K562 (cell line): ENCODE results near the gene IRF2. TPM values are rescaled to one million over a fixed set of nuclear protein-coding genes. Genes with fewer than 3 reads are reported as not detected.

Experiments
- ATAC-seq: fragments of 200-7000 bp; cut with Tn5 transposase; 3 replicates; pipeline ENCODE4 v1.9.1; 2020; ENCODE audit warnings: moderate library complexity
- BruUV-seq: library from RNA; stranded (reverse); fragments of 400-500 nt; replicated peaks from 2 replicates; lab custom pipeline; 2021; lab: Mats Ljungman, UMichigan
- CTCF ChIA-PET: fragments of 300-600 bp; formaldehyde crosslinking; extraction: SDS; loops from one replicate; lab custom pipeline; 2021; ENCODE audit warnings: low intra/inter-chr PET ratio; lab: Yijun Ruan, JAX
- POLR2A ChIA-PET: fragments of 300-600, 350-650 bp; sonication (Branson Sonifier 250); formaldehyde crosslinking; extraction: SDS; loops from one replicate; lab custom pipeline; 2021; ENCODE audit warnings: antibody characterized with exemption, inconsistent platforms; lab: Yijun Ruan, JAX
- DNase-seq, 4 experiments: peaks; one replicate each; pipeline versions ENCODE4 v3.0.0 to v3.0.0-alpha.2; 2011 to 2018; ENCODE audit warnings: low spot score in 3 of 4, mixed read lengths in 3 of 4; ENCODE audit errors: extremely low read depth in 1 of 4
- FAIRE-seq: peaks from 2 replicates; lab custom pipeline; 2011; peaks lifted over from hg19 to GRCh38; lab: Jason Lieb, UNC
- H2AFZ ChIP-seq: 2 replicates; pipeline ENCODE4 v1.6.0; 2011; ENCODE audit warnings: low read depth, low read length, control low read depth, inconsistent platforms
- H3K27ac ChIP-seq: fragments of 200-600 bp; 3 replicates; pipeline ENCODE4 v1.8.0; 2011; ENCODE audit warnings: low read depth, mild to moderate bottlenecking, control low read depth, inconsistent platforms, low read length, moderate library complexity, mixed read lengths; ENCODE audit errors: extremely low read depth
- H3K27me3 ChIP-seq, 2 experiments: fragments of 300-600 bp in 1 of 2; 2 replicates in 1 of 2; 3 replicates in 1 of 2; pipeline versions ENCODE4 v1.6.0 to v1.8.0; 2011; ENCODE audit warnings: inconsistent platforms in 2 of 2, low read length in 2 of 2, mild to moderate bottlenecking in 1 of 2, mixed read lengths in 1 of 2, moderate library complexity in 1 of 2; ENCODE audit not compliant: control insufficient read depth in 2 of 2, insufficient read depth in 2 of 2
- H3K36me3 ChIP-seq: fragments of 300-600 bp; 3 replicates; pipeline ENCODE4 v1.8.0; 2011; ENCODE audit warnings: mild to moderate bottlenecking, low read length, inconsistent platforms; ENCODE audit not compliant: control insufficient read depth, insufficient read depth
- H3K4me1 ChIP-seq, 2 experiments: fragments of 200-600 bp in 1 of 2; replicated peaks in 1 of 2; 2 replicates in 1 of 2; 3 replicates in 1 of 2; pipeline versions ENCODE4 v1.5.1 to v1.8.0; 2011; ENCODE audit warnings: inconsistent platforms in 2 of 2, low read length in 2 of 2, mild to moderate bottlenecking in 1 of 2, mixed read lengths in 1 of 2, moderate library complexity in 1 of 2; ENCODE audit not compliant: control insufficient read depth in 2 of 2, insufficient read depth in 2 of 2
- H3K4me2 ChIP-seq: 2 replicates; pipeline ENCODE4 v1.6.1; 2011; ENCODE audit warnings: low read length, control low read depth, inconsistent platforms, mixed read lengths; ENCODE audit not compliant: insufficient read depth
- H3K4me3 ChIP-seq: fragments of 200-600 bp; sonication (generic), shearing (Covaris generic); 2 replicates; pipeline ENCODE4 v1.5.1; 2016; ENCODE audit warnings: control low read depth, inconsistent platforms
- H3K79me2 ChIP-seq: fragments of 200-600 bp; 3 replicates; pipeline ENCODE4 v1.8.0; 2011; ENCODE audit warnings: low read length, inconsistent platforms; ENCODE audit not compliant: control insufficient read depth, insufficient read depth
- H3K9ac ChIP-seq, 2 experiments: 2 replicates each; pipeline versions ENCODE4 v1.6.0 to v1.6.1; 2011; ENCODE audit warnings: low read depth in 2 of 2, low read length in 2 of 2, control low read depth in 1 of 2, inconsistent platforms in 1 of 2, mild to moderate bottlenecking in 1 of 2, mixed read lengths in 1 of 2; ENCODE audit not compliant: insufficient read depth in 1 of 2
- H3K9me1 ChIP-seq: one replicate; pipeline ENCODE4 v1.6.0; 2011; ENCODE audit warnings: inconsistent platforms, mild to moderate bottlenecking, low read length, moderate library complexity; ENCODE audit not compliant: control insufficient read depth, insufficient read depth
- H3K9me3 ChIP-seq: replicated peaks from 2 replicates; pipeline ENCODE4 v1.5.1; 2011; ENCODE audit warnings: low read depth, low read length, inconsistent platforms; ENCODE audit not compliant: control insufficient read depth, insufficient read depth
- H4K20me1 ChIP-seq: replicated peaks from 2 replicates; pipeline ENCODE4 v1.6.1; 2011; ENCODE audit warnings: low read length, inconsistent platforms, mixed read lengths; ENCODE audit not compliant: control insufficient read depth, insufficient read depth
- CXXC5 ChIP-seq: fragments of 250-450 bp; sonication (Bioruptor Pico); IDR thresholded peaks from 2 replicates; pipeline ENCODE4 v1.8.0; 2022; ENCODE audit warnings: inconsistent platforms, mild to moderate bottlenecking, moderate library complexity
- FOXJ3 ChIP-seq: sonication (generic); formaldehyde crosslinking; IDR thresholded peaks from 2 replicates; pipeline ENCODE4 v1.4.0; 2020; ENCODE audit warnings: mild to moderate bottlenecking, missing genetic modification reagents
- HINFP ChIP-seq: fragments of 450-650 bp; conservative IDR thresholded peaks from 2 replicates; pipeline ENCODE4 v1.6.1; 2016; ENCODE audit warnings: missing genetic modification characterization, low read depth, mild to moderate bottlenecking, control low read depth, missing compliant biosample characterization
- ILK ChIP-seq: fragments of 450-650 bp; IDR thresholded peaks from 2 replicates; pipeline ENCODE4 v1.6.1; 2016; ENCODE audit warnings: missing genetic modification characterization, low read depth, mild to moderate bottlenecking, missing compliant biosample characterization, moderate library complexity, borderline replicate concordance
- MCM5 ChIP-seq: fragments of 450-650 bp; IDR thresholded peaks from 2 replicates; pipeline ENCODE4 v1.6.1; 2016; ENCODE audit warnings: low read depth
- NFRKB ChIP-seq: fragments of 450-650 bp; IDR thresholded peaks from 2 replicates; pipeline ENCODE4 v1.6.1; 2016; ENCODE audit warnings: low read depth
- NRF1 ChIP-seq, 2 experiments: fragments of 450-650 bp; IDR thresholded peaks in 1 of 2; conservative IDR thresholded peaks in 1 of 2; 2 replicates each; pipeline ENCODE4 v1.6.1; 2014; ENCODE audit warnings: mild to moderate bottlenecking in 2 of 2
- OTX1 ChIP-seq: fragments of 450-650 bp; formaldehyde crosslinking; IDR thresholded peaks from 2 replicates; pipeline ENCODE4 v1.4.0; 2022; ENCODE audit warnings: mild to moderate bottlenecking
- RAD51 ChIP-seq: fragments of 450-650 bp; IDR thresholded peaks from 2 replicates; pipeline ENCODE4 v1.7.1; 2016; ENCODE audit warnings: low read depth, mild to moderate bottlenecking, borderline replicate concordance
- SOX6 ChIP-seq: fragments of 450-650 bp; IDR thresholded peaks from 2 replicates; pipeline ENCODE4 v1.6.1; 2014; ENCODE audit warnings: mild to moderate bottlenecking
- TCF3 ChIP-seq: sonication (generic); formaldehyde crosslinking; IDR thresholded peaks from 2 replicates; pipeline ENCODE4 v1.4.0; 2020; ENCODE audit warnings: mild to moderate bottlenecking, missing genetic modification reagents
- TCFL5 ChIP-seq: fragments of 250-450 bp; sonication (Bioruptor Pico); conservative IDR thresholded peaks from 2 replicates; pipeline ENCODE4 v1.6.1; 2021; ENCODE audit warnings: mild to moderate bottlenecking, moderate library complexity, matching md5 sums
- ZBED1 ChIP-seq: IDR thresholded peaks from 2 replicates; pipeline ENCODE4 v1.6.1; 2014
- WGBS: fragments of 100-300 bp; shearing (Covaris generic); methylation state at CpG from one replicate; pipeline ENCODE4 v1.1.6; 2016; ENCODE audit warnings: low coverage, mixed read lengths; ENCODE audit not compliant: insufficient coverage; ENCODE audit errors: missing lambda C conversion rate; 5-methylcytosine and 5-hydroxymethylcytosine counted together
- in situ Hi-C: fragments of 300-500 bp; cut with MboI; formaldehyde crosslinking; loops from 4 replicates; pipeline ENCODE4 v1.15.0; 2018; ENCODE audit warnings: inconsistent platforms, mixed read lengths
- intact Hi-C: fragments of 100-400 bp; cut with micrococcal nuclease; formaldehyde crosslinking; loops from 2 replicates; pipeline ENCODE4 v1.14.2; 2022
- polyA plus RNA-seq, 8 experiments: library from polyadenylated mRNA; depleted of rRNA in 4 of 8; stranded (reverse) in 5 of 8; unstranded in 3 of 8; fragments of >200 nt; fragmentation: Nextera tagmentation in 2 of 8; fragmentation: Illumina TruSeq in 1 of 8; extraction: Ambion mirVana in 2 of 8; extraction: Trizol in 1 of 8; gene quantifications; 2 replicates each; pipeline versions ENCODE4 v1.2.1 to v1.2.3, GENCODE V29; 2011 to 2014; ENCODE audit warnings: inconsistent platforms in 1 of 8, missing spikeins in 1 of 8
- total RNA-seq, 7 experiments: library from RNA; depleted of rRNA in 6 of 7; stranded (reverse); fragments of >200 nt in 6 of 7; fragmentation: Illumina TruSeq in 2 of 7; extraction: Trizol in 2 of 7; gene quantifications; 2 replicates each; pipeline versions ENCODE4 v1.2.1 to v1.2.3, GENCODE V29; 2011 to 2021; ENCODE audit warnings: low replicate concordance in 1 of 7
- TF ChIP-seq, protein P1 (sequence below): fragments of 250-450 bp; sonication (Bioruptor Pico); IDR thresholded peaks from 2 replicates; pipeline ENCODE4 v1.4.0; 2020; ENCODE audit warnings: borderline replicate concordance
- TF ChIP-seq, protein P2 (sequence below), 3 experiments: IDR thresholded peaks in 2 of 3; conservative IDR thresholded peaks in 1 of 3; 2 replicates each; pipeline ENCODE4 v1.5.1; 2011 to 2012; ENCODE audit warnings: low read length in 3 of 3, mild to moderate bottlenecking in 3 of 3, control low read depth in 2 of 3, improper control_type of control experiment in 1 of 3, inconsistent platforms in 1 of 3, low read depth in 1 of 3, mixed read lengths in 1 of 3, moderate library complexity in 1 of 3; ENCODE audit not compliant: insufficient read depth in 2 of 3

IRF2 gene
- total and polyA plus RNA-seq, 9 of the 15 experiments (the other 6 are each of a cell fraction or from before 2014, with no cell fraction given) = 7.1 to 17.1 (median 11.3) TPM

DNA sequence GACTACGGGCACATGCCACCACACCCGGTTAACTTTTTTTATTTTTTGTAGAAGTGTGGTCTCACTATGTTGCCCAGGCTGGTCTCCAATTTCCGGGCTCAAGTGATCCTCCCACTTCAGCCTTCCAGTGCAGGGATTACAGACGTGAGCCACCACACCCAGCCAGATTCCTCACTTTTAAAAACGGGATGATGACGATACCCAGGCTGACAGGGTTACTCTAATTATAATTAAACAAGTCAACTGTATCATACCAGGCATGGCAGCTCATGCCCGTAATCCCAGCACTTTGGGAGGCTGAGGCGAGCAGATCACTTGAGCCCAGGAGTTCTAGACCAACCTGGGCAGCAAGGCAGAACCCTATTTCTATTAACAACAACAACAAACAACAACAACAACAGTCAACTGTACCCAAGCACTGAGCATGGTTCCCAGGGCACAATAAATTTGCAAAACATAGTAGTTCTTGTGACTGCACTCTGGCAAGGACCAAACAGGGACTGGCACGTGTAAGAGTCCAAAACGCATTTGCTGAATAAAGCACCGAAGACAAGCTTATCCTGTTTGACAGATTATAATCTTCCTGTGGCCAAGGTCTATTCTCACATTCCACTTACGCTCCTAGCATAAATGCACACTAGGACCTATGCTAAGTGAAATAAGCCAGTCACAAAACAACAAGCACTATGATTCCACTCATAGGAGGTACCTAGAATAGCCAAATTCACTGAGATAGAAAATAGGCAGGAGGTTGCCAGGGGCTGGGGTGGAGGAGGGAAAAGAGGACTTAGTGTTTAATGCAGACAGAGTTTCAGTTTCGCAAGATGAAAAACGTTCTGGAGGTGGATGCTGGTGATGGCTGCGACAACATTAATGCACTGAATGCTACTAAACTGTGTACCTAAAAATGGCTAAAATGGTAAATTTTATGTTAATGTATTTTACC is 77.5 kb downstream of the IRF2 start:
- ChIA-PET CTCF (no interaction called here), POLR2A (interaction anchor here (0.9 kb wide), 1 partner anchor 12 kb away, joined by 3 read pairs; no protein-coding TSS in a partner anchor)
- BruUV-seq = no TSS peak
- DNase-seq (no peak), FAIRE-seq (no peak), ATAC-seq (no peak)
- no peak overlapping the region for H3K27ac ChIP-seq
- peaks cover 28% of the 10 kb centered on the region; the same call in 2 of the 3 replicates for H3K36me3 ChIP-seq
- H3K4me2 ChIP-seq = no peak overlapping the region
- no peaks in the 10 kb centered on the region for H3K9me1 ChIP-seq
- H4K20me1 ChIP-seq = no peaks in the 10 kb centered on the region
- H3K9ac ChIP-seq = no peak overlapping the region
- no peaks in the 10 kb centered on the region for H3K4me1 ChIP-seq
- in situ Hi-C loops (no loop called here), intact Hi-C loops (no loop called here)
- no peaks in the 10 kb centered on the region for H3K79me2 ChIP-seq
- WGBS = 79% methylated on average over 15 of the region's 15 CpGs
- no peak overlapping the region for H2AFZ ChIP-seq
- no peaks in the 10 kb centered on the region for H3K27me3 ChIP-seq
- H3K9me3 ChIP-seq = no peaks in the 10 kb centered on the region
- no peak overlapping the region for H3K4me3 ChIP-seq
- TF ChIP-seq TCF3 (CRISPR knock-in tag) = no peak
- TF ChIP-seq NRF1 (conservative IDR thresholded peaks at IDR 0.05 in 1 of 2, IDR thresholded peaks at IDR 0.05 in 1 of 2) = no peak
- TF ChIP-seq ILK = no peak
- TF ChIP-seq NFRKB = no peak
- TF ChIP-seq TCFL5 (CRISPR knock-in tag) = no peak
- TF ChIP-seq HINFP (tag) = no peak
- no peak for TF ChIP-seq SOX6
- TF ChIP-seq FOXJ3 (CRISPR knock-in tag) = no peak
- TF ChIP-seq OTX1 (CRISPR knock-in tag) = no peak
- TF ChIP-seq RAD51 = no peak
- TF ChIP-seq MCM5 = no peak
- TF ChIP-seq CXXC5 (CRISPR knock-in tag) = no peak
- TF ChIP-seq, protein P1, sequence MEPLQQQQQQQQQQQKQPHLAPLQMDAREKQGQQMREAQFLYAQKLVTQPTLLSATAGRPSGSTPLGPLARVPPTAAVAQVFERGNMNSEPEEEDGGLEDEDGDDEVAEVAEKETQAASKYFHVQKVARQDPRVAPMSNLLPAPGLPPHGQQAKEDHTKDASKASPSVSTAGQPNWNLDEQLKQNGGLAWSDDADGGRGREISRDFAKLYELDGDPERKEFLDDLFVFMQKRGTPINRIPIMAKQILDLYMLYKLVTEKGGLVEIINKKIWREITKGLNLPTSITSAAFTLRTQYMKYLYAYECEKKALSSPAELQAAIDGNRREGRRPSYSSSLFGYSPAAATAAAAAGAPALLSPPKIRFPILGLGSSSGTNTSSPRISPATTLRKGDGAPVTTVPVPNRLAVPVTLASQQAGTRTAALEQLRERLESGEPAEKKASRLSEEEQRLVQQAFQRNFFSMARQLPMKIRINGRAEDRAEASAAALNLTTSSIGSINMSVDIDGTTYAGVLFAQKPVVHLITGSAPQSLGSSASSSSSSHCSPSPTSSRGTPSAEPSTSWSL (CRISPR knock-in tag) = no peak
- TF ChIP-seq ZBED1 = no peak
- TF ChIP-seq, protein P2, sequence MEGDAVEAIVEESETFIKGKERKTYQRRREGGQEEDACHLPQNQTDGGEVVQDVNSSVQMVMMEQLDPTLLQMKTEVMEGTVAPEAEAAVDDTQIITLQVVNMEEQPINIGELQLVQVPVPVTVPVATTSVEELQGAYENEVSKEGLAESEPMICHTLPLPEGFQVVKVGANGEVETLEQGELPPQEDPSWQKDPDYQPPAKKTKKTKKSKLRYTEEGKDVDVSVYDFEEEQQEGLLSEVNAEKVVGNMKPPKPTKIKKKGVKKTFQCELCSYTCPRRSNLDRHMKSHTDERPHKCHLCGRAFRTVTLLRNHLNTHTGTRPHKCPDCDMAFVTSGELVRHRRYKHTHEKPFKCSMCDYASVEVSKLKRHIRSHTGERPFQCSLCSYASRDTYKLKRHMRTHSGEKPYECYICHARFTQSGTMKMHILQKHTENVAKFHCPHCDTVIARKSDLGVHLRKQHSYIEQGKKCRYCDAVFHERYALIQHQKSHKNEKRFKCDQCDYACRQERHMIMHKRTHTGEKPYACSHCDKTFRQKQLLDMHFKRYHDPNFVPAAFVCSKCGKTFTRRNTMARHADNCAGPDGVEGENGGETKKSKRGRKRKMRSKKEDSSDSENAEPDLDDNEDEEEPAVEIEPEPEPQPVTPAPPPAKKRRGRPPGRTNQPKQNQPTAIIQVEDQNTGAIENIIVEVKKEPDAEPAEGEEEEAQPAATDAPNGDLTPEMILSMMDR (IDR thresholded peaks at IDR 0.05 in 2 of 3, conservative IDR thresholded peaks at IDR 0.05 in 1 of 3; ENCODE audit: insufficient read depth in 2 of 3, low read depth in 1 of 3, low read length in 3 of 3) = no peak
